GM19455 (cell line): ENCODE measurements around the gene C1orf232.

Experiments
- ATAC-seq: cut with Tn5 transposase; IDR thresholded peaks from one replicate; pipeline ENCODE4 v1.9.1; 2021; ENCODE audit not compliant: unreplicated experiment

C1orf232 gene

DNA sequence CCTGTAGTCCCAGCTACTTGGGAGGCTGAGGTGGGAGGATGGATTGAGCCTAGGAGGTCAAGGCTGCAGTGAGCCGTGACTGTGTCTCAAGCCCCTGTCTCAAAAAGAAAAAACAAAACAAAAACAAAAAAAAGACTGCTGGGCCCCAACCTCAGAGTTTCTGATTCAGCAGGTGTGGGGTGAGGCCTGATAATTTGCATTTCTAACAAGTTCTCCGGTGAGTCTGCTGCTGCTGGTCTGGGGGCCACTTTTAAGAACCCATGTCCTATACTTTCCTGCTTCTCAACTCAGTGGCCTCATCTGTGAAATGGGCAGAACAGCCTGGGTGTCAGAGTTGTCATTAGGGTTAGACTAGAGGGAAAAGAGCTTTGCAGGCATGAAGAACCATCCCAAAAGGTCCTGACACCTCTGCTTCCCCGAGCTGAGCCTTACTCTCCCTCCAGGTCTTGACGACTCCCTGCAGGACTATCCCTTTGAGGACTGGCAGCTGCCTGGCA, 11.3 kb upstream of the C1orf232 start:
- no peak for ATAC-seq

DNA sequence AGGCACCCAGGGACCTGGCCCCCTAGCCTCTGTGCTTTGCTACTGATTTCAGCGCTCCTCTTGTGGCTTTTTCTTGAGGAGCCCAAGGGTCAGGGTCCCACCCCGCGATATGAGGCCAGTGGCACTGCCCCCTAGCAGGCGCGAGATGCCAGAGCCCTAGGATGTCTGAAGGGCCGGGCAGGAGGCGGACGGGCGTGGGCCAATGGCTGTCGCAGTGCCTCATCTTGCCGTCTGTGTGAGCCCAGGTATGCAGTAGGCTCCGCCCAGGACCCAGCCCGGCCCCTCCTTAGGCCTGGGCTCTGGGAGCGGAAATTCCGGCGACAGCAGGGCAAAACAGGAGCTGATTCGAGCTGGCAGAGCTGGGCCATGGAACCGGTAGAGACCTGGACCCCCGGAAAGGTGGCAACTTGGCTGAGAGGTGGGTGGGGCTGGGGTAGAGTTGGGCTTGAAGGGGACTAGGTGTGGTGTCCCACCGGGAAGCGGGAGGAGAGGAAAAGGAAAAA, 8.5 kb upstream of the C1orf232 start, which contains the start of gene CNKSR1:
Gene CNKSR1 (plus strand): TSS at position 310 of the 503 bp plus-strand sequence. CDS start 57 bp downstream, at position 367.
- ATAC-seq = no peak

DNA sequence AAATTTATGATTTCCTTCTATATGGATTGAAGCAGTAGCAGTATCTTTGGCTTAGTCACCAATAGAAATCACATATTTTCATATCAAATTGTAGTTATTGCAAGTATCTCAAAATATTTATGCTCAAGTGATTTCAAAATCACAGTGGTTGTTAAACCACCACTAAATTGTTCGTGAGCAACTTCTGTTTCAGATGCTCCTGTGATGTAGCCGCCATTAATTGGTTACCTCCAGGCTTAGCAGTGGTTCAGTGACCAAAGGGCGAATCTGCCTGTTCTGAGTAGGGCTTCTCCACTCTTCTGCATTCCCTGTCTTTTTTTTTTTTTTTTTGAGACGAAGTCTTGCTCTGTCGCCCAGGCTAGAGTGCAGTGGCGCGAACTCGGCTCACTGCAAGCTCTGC, 6.6 kb upstream of the C1orf232 start:
- no peak for ATAC-seq

DNA sequence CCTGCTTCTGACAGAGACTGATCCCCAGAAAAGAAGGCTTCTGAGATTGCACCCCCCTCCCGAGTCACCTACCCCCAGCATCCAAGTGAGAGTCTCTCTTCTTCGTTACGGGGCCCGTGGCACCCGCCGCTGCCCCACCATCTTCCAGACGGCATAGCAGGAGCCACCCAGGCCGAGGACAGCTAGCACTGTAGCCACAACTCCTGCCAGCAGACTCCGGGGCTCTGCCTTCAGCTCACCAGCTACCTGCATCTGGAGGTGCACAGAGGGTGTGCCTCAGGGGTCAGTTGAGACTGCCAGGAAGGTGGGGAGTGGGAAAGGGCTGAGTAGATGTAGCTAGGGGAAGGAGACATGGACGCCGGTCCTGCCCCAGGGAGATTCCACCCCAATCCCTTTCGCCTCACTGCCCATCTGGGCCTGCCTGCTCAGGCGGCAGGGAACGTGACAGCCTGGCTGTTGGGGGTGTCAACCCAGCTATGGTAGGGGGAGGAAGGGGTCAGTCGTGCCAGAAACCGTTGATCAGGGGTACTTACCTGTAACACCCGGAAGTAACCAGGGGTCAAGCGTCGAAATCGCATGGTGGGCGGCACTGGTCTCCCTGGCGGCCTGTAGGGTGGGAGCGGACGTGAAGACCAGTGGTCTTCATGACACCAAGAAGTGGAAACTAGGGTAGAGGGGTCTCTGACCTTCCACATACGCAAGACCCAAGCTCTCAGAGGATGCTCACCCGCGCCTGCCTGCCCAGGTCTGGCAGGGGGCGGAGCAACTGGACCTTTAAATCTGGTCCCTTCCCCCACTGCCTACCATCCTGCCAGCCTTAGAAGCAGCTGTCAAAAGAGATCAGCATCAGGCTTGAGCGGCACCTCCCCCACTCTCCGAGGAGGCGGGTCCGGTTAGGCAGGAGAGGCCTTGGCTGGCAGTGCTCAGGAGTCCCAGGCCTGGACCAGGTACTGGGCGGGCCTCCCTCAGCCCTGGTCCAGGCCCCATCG, 2.6 kb upstream of the C1orf232 start, which contains the start of gene ZNF593OS:
Gene ZNF593OS (minus strand): TSS at position 749 of the 989 bp plus-strand sequence. CDS start 171 bp downstream, at position 578.
- ATAC-seq = no peak

DNA sequence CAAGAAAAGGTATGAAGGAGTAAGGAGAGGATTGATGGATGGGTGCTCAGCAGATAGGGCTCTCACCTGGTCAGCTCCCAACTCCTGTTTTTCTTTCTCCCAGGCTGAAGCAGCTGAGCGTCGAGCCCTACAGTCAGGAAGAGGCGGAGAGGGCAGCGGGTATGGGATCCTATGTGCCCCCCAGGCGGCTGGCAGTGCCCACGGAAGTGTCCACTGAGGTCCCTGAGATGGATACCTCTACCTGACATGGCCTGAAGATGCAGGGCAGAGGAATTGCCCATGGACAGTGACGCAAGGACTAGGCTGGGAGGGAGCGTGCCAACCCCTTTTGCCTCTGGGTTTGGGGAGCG, 1.7 kb upstream of the C1orf232 start:
- ATAC-seq = no peak

DNA sequence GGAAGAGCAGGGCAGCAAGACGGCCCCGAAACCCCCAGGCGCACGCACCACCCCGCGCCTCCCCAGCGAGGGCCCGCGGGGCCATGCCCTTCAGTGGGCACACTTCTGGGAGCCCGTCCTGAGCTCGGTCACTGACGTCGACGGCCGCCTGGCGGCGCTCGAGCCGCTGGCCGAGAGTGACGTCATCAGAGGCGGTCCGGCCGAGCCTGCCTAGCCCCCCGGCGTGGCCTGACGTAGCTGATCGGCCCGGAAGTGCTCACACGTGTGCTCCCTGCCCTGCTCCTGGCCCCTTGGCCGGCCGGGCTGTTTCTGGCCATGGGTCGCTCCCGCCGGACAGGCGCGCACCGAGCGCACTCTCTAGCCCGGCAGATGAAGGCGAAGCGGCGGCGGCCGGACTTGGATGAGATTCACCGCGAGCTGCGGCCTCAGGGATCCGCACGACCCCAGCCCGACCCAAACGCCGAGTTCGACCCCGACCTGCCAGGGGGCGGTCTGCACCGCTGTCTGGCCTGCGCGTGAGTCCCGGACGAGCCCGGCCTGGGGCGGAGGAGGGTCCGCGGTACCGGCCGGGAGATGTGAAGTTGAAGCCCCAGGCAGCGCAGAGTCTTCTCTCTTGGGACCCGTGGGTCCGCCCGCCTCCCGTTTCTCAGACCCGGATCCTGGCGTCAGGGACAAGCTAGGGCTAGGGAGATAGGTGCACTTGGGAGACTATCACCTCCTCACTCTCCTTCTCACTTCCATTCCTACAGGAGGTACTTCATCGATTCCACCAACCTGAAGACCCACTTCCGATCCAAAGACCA, 1.1 kb upstream of the C1orf232 start, which contains the start of gene ZNF593:
Gene ZNF593 (plus strand): TSS at position 240 of the 803 bp plus-strand sequence. CDS start 76 bp downstream, at position 316.
- ATAC-seq = peak; percentile 92

DNA sequence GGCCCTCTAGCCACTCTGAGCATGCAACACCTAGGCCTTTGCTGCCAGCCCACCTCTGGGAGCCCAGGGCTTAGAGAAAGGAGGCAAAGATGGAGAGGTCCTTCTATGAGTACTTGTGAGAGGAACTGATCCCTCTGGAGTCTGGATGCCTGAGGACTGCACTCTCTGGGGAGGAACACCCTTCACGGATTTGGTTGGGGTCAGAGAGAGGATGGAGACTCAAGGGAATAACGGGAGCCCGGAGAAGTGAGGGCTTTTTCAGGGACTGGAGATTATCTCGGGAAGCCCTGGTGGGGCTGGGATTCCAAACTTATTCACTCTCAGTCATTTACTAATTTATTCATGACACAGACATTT, 413 bp upstream of the C1orf232 start:
- no peak for ATAC-seq

DNA sequence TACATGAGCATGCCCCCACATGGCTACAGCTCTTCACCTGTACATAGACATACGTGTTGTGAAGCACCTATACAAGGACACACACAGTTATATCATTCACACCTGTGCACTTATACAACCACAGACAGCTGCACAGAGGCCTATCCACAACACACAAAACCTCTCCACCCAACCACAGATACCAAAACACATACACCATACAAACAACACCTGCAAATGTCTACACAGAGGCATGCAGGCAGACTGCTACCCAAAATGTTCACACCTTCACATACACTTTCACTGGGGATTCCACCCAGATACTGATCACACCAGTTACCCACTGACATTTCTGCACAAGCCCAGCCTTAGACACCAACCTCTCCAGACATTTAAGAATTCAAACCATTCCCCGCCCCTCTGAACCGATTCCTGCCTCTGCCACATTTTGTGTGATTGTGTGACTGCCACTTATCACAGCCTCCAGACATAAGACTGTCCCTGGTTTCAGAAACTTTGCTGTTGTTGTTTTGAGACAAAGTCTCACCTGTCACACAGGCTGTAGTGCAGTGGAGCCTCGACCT, 2.0 kb downstream of the C1orf232 start:
- no peak for ATAC-seq

DNA sequence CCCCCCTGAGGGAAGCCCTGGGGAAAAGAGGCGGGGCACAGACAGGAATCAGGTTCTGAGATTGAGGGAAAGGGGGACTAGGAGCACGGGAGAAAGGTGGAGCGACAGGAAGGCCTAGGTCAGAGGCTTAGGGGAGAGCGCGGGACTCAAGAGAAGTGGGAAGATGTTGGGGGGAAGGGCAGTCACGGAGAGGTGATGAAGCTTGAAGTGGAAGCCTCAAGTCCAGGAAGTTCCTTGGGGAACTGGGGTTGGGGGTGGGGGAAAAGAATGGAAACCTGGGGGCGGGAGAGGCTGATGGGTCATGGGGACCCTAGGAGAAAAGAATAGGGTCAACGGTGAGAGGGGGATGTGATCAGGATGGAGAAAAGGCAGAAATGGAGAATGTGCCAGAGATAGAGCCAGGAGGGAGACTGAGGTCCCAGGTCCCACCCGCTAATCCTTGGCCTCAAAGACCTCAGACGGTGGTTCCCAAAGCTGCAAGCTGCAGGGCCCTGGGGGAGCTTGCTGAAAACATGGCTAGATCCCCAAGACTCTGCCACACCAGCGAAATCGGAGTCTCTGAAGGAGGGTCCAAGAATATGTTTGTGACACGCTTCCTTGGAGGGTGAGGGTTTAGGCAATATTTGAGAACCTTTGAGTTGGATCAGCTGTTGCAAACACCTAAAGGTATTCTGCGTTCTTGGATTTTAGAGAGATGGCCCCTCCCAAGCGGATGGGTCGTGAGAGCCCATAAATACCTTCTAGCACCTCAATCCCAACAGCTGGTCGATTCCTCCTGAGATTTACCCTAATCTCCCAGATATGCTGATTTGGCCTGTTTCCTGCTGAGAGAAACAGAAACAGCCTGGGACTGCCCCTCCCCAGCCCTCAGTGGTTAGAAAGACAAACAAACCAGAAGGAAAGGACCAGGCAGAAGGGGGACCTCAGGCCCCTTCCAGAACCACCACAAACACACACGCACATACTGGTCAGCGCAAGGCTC, 3.6 kb downstream of the C1orf232 start:
- no peak for ATAC-seq

DNA sequence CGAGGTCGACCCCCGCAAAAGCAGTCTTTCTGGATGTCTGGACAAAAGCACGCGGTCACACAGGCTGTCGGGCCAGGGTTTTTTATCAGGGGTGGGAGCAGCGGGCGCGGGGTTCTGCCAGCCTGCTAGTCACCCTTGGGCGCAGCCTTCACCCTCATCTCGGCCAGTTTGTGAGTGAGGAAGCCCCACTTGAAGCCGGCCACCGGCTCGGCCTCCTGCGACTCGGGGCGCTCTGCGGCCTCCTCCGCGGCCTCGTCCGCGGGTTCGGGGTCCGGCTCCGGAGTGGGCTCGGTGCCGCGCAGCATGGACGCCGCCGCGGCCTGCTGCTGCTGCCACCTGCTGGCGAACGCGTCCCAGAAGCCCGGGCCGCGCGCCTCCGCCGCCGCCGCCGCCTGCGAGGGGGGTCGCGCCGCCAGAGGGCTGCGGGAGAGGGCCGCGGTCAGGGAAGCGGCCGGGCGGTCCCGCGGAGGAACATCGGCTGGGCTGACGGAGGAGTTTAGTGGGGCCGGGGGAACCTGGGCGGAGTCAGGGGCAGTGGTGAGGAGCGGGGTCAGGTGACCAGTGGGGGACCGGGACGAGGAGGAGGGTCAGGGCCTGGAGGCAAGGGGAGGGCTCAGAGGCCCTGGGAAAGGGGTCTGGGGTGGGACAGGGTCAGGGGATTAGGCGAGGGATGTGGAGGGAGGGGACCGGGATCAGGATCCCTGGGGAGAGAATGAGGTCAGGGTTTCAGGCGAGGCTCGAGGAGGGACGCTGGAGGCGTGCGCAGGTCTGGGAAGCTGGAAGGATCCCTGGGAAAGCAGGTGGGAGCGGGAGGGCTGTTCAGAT, 4.5 kb downstream of the C1orf232 start:
- no peak for ATAC-seq

DNA sequence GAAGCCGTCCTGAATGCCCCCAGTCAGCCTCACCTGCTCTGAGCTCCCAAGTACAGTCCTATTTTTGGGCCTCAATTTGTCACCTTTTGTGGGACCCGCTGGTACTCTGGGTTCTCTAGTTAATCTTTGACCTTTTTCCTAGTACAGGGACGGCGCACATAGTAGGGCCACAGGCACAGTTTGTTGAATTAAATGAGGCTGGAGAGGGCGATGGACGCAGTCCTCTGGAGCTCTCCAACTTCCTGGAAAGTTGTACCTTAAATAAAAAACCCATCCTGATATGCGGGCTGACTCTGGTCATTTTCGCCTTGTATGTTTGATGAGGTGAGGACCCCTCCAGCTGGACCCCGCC, 5.1 kb downstream of the C1orf232 start:
- no peak for ATAC-seq

DNA sequence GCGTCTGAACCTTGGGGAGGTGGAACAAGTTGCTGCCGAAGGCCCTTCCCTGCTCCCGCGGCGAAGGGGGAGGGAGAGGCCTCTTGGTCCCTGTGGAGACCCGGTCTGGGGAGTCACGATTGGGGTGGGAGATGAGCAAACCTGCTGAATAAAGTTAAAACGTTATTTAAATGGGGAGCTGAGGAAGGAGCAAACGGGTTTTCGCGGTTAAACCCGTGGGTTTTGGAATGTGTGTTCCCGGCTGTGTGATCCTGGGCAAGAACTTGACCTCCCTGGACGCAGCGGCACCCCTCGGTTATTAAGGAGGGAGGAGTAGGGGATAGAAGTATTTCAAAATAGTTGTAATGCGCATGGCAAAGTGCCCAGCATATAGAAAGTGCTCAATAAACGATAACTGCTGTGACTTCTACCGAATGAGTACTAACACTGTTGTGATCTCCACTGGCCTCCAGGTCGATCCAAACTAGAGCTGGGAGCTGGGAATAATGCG, 6.5 kb downstream of the C1orf232 start:
- ATAC-seq = no peak

DNA sequence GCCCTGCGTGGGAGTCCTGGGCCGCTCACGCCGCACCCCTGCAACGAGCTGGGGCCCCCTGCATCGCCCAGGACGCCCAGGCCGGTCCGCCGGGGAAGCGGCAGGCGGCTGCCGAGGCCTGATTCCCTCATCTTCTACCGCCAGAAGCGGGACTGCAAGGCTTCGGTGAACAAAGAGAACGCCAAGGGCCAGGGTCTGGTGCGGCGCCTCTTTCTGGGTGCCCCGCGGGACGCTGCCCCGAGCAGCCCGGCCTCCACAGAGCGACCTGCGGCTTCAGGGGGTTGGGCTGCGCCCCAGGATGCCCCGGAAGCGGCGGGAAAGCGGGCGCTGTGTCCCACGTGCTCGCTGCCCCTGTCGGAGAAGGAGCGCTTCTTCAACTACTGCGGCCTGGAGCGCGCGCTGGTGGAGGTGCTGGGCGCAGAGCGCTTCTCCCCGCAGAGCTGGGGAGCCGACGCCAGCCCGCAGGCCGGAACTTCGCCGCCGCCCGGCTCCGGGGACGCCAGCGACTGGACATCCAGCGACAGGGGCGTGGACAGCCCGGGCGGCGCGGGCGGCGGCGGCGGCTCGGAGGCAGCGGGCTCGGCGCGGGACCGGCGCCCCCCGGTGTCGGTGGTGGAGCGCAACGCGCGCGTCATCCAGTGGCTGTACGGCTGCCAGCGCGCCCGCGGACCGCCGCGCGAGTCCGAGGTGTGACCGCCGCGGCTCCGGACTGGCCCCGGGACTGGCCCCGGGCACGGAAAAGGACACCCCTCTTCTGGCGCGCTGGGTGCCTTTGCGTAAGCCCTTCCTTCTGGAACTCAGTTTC, 7.1 kb downstream of the C1orf232 start:
- no peak for ATAC-seq

DNA sequence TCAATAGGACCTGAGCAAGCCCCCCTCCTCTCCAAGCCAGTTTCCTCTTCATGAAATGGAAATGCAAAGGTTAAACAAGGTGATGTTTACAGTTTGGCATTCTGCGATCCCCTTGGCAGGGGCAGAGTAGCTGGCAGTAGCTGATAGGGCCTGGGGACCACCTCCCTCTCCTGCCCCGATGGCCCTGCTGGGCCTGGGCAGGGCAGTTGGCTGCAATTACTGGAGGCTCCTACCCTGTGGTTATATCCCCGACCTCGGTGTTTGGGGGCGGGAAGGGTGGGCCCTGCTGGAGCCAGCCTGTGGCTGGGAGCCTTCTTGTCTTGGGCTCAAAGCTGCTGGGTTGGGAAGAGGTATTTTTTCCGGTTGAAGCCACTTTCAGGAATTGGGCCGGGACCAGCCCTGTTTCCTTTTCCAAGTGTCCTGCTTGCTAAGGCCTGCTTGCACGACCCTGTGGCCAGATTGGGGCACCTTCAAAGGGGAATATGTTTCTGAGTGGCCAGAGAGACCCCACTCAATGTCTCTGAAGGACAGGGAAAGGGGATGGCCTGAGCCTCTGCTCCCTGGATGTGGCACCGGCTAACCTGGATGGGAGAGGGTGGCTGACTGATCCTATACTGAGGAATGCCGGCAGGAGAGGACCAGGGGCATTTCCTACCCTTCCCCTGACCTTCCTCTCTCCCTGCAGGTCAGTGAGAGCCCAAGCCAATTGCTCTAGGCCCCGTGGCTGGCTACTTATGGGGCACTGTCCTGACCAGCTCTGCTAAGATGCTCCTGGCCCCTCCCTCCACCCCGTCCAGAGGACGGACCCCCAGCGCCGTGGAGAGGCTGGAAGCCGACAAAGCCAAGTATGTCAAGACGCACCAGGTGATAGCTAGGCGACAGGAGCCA, 8.0 kb downstream of the C1orf232 start:
- no peak for ATAC-seq

DNA sequence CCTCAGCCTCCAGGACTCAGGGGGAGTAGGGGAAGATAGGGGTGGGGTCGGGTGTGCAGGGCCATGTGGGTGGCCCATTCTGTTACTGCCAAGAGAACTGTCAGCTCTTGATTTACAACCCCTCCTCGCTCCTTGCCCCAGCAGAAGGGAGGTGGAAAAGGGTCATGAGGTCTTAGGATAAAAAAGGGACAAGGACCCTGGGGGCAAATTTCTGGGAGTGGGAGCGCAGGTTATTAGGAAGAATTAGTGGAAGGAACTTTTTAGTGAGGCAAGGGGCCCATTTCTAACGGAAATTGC, 9.1 kb downstream of the C1orf232 start:
- no peak for ATAC-seq

DNA sequence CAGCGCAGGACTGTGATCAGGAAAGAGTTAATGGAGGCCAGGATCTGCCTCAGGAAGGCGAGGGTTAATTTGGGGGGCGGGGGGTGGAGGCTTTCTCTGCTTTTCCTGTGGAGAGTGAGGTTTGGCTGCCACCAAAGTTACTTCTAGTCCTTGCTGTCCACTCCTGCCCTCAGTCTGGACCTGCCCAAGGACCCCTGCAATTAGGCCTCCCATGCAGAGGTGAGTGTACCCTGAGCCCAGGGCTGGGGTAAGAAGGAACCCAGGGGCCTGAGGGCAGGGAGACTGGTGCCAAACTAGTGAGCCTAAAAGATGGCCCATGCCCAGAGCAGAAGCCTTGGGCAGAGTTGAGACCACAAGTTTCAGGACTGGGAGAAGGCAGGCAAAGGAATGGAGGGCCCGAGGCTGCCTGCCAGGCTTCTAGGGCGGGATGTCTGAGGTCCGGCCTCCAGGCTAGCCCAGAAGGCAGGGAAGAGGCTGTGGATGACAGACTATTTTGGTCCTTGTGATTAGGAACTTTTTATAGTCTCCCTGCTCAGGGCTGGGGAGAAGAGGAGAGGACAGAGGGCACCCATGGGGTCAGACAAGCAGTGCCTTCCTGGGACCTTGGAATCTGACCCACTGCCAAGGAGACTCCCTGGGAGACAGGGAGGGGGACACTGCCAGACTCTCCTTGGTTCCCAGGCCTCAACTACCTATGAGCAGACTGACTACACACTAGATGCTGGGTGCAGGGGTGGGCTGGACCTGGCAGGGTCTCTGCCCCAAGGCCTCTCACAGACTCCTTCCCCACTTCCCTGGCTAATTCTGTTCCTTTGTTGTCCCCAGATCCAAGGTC, 9.6 kb downstream of the C1orf232 start, which contains the start of gene FAM110D:
Gene FAM110D (plus strand): TSS at position 172 of the 835 bp plus-strand sequence. CDS start 2,213 bp downstream, outside the sequence.
- ATAC-seq = no peak
